ENCODE data around the gene MT1HL1.

DNA sequence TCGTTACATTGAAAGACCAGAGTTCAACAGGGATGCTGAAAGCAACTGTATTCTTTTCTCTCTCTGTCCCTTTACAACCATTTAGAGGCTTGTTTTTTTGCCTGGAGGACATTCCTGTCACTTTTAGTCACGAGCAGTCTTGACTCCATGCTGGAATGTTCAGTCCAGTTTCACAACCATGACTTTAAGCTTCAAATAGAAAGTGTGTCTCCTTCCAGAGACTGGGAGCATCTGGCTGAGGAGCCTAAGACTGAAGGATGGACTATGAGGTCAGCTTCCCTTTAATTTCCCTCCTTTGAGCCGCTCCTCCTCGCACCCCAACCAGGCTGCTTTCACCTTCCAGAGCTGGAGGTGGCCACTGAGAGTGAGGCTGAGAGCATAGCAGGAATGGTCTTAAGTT is 27.2 kb upstream of the MT1HL1 start:
- no peak for TF ChIP-seq CTCF (IDR thresholded peaks at IDR 0.05)
- no peak for TF ChIP-seq POLR2A (IDR thresholded peaks at IDR 0.05)

Data from testis (tissue), 2 donors.